IMR-90 (cell line): ENCODE data around the gene SPATA46. TPM values are rescaled to one million over a fixed set of nuclear protein-coding genes. Genes with fewer than 3 reads are reported as not detected.

Experiments
- ATAC-seq: fragments of 200-7000 bp; cut with Tn5 transposase; 2 replicates; pipeline ENCODE4 v1.9.1; 2020; ENCODE audit warnings: low read depth, mild to moderate bottlenecking, moderate library complexity
- BruUV-seq: library from RNA; stranded (reverse); fragments of 400-500 nt; replicated peaks from 2 replicates; lab custom pipeline; 2021; lab: Mats Ljungman, UMichigan
- CTCF ChIA-PET: fragments of 300-600 bp; formaldehyde crosslinking; extraction: SDS; loops from one replicate; lab custom pipeline; 2021; ENCODE audit warnings: antibody characterized with exemption; lab: Yijun Ruan, JAX
- POLR2A ChIA-PET: fragments of 300-600 bp; sonication (Branson Sonifier 250); formaldehyde crosslinking; loops from one replicate; lab custom pipeline; 2022; ENCODE audit warnings: antibody characterized with exemption; ENCODE audit not compliant: unreplicated experiment; lab: Charles Lee
- DNase-seq: peaks from one replicate; pipeline ENCODE4 v3.0.0; 2013
- H2AFZ ChIP-seq: replicated peaks from 2 replicates; pipeline ENCODE3; 2013; ENCODE audit warnings: low read length, mild to moderate bottlenecking; ENCODE audit not compliant: poor library complexity
- H2AK5ac ChIP-seq: 2 replicates; pipeline ENCODE4 v1.6.1; 2013; ENCODE audit warnings: low read depth, low read length, inconsistent platforms
- H2AK9ac ChIP-seq: replicated peaks from 2 replicates; pipeline ENCODE3; 2013; ENCODE audit warnings: mild to moderate bottlenecking, low read depth, low read length, moderate library complexity; ENCODE audit not compliant: poor library complexity
- H2BK120ac ChIP-seq: 2 replicates; pipeline ENCODE4 v1.6.1; 2013; ENCODE audit warnings: low read depth, low read length, inconsistent platforms
- H2BK15ac ChIP-seq: 3 replicates; pipeline ENCODE4 v1.6.1; 2013; ENCODE audit warnings: low read depth, low read length, inconsistent platforms
- H2BK20ac ChIP-seq: 2 replicates; pipeline ENCODE4 v1.6.1; 2013; ENCODE audit warnings: low read depth, mild to moderate bottlenecking, inconsistent platforms, low read length, moderate library complexity
- H2BK5ac ChIP-seq: 2 replicates; pipeline ENCODE4 v1.6.1; 2013; ENCODE audit warnings: mild to moderate bottlenecking, low read depth, low read length, inconsistent platforms; ENCODE audit not compliant: poor library complexity, severe bottlenecking
- H3K14ac ChIP-seq: replicated peaks from 2 replicates; pipeline ENCODE4 v1.6.1; 2013; ENCODE audit warnings: low read depth, low read length, inconsistent platforms
- H3K18ac ChIP-seq: 2 replicates; pipeline ENCODE4 v1.6.1; 2013; ENCODE audit warnings: low read depth, low read length, control low read depth
- H3K23ac ChIP-seq: 2 replicates; pipeline ENCODE4 v1.6.1; 2013; ENCODE audit warnings: low read depth, low read length, inconsistent platforms
- H3K27ac ChIP-seq: 2 replicates; pipeline ENCODE4 v1.5.1; 2013; ENCODE audit warnings: mild to moderate bottlenecking, control low read depth, low read length; ENCODE audit not compliant: insufficient read depth
- H3K27me3 ChIP-seq: 2 replicates; pipeline ENCODE4 v1.6.1; 2013; ENCODE audit warnings: low read length; ENCODE audit not compliant: control insufficient read depth, insufficient read depth
- H3K36me3 ChIP-seq: 2 replicates; pipeline ENCODE4 v1.6.1; 2013; ENCODE audit warnings: low read length, mixed read lengths; ENCODE audit not compliant: control insufficient read depth, insufficient read depth
- H3K4ac ChIP-seq: 2 replicates; pipeline ENCODE4 v1.6.1; 2013; ENCODE audit warnings: low read depth, low read length, inconsistent platforms
- H3K4me1 ChIP-seq: 2 replicates; pipeline ENCODE4 v1.6.1; 2013; ENCODE audit warnings: low read length, mixed read lengths; ENCODE audit not compliant: control insufficient read depth, insufficient read depth
- H3K4me2 ChIP-seq: 2 replicates; pipeline ENCODE4 v1.6.1; 2013; ENCODE audit warnings: low read depth, mild to moderate bottlenecking, control low read depth, low read length, moderate library complexity
- H3K4me3 ChIP-seq: 2 replicates; pipeline ENCODE4 v1.5.1; 2013; ENCODE audit warnings: low read depth, mild to moderate bottlenecking, control low read depth, low read length, moderate library complexity; ENCODE audit not compliant: insufficient read depth
- H3K56ac ChIP-seq: 2 replicates; pipeline ENCODE4 v1.6.1; 2013; ENCODE audit warnings: low read length, inconsistent platforms; ENCODE audit not compliant: insufficient read depth; ENCODE audit errors: extremely low read depth
- H3K79me1 ChIP-seq, 2 experiments: 2 replicates each; pipeline ENCODE4 v1.6.1; 2013; ENCODE audit warnings: low read length in 2 of 2, inconsistent platforms in 1 of 2, low read depth in 1 of 2
- H3K9ac ChIP-seq: 2 replicates; pipeline ENCODE4 v1.6.1; 2013; ENCODE audit warnings: low read depth, low read length, control low read depth
- H3K9me1 ChIP-seq: 2 replicates; pipeline ENCODE4 v1.6.1; 2013; ENCODE audit warnings: low read length, inconsistent platforms; ENCODE audit not compliant: insufficient read depth
- H3K9me3 ChIP-seq: 2 replicates; pipeline ENCODE4 v1.6.1; 2013; ENCODE audit warnings: low read length; ENCODE audit not compliant: control insufficient read depth, insufficient read depth
- H4K20me1 ChIP-seq: 2 replicates; pipeline ENCODE4 v1.6.1; 2013; ENCODE audit warnings: low read length, inconsistent platforms; ENCODE audit not compliant: insufficient read depth
- H4K5ac ChIP-seq: 2 replicates; pipeline ENCODE4 v1.6.1; 2013; ENCODE audit warnings: mild to moderate bottlenecking, low read depth, low read length, control low read depth
- H4K8ac ChIP-seq, 2 experiments: 2 replicates each; pipeline ENCODE4 v1.6.1; 2013; ENCODE audit warnings: low read depth in 2 of 2, low read length in 2 of 2, control low read depth in 1 of 2, inconsistent platforms in 1 of 2
- H4K91ac ChIP-seq: 2 replicates; pipeline ENCODE4 v1.6.1; 2013; ENCODE audit warnings: low read depth, low read length, inconsistent platforms; ENCODE audit not compliant: insufficient read depth
- CEBPB ChIP-seq: IDR thresholded peaks from 2 replicates; pipeline ENCODE4 v1.6.1; 2012; ENCODE audit warnings: low read depth, low read length, improper control_type of control experiment
- CHD1 ChIP-seq: IDR thresholded peaks from 2 replicates; pipeline ENCODE4 v1.6.1; 2012; ENCODE audit warnings: low read depth, low read length, improper control_type of control experiment
- CTCF ChIP-seq: conservative IDR thresholded peaks from 2 replicates; pipeline ENCODE4 v1.5.1; 2012; ENCODE audit warnings: mild to moderate bottlenecking, low read depth, low read length, improper control_type of control experiment
- FOS ChIP-seq: fragments of 150-350 bp; IDR thresholded peaks from 2 replicates; pipeline ENCODE4 v1.6.1; 2016; ENCODE audit warnings: low read depth, low read length
- MAFK ChIP-seq: IDR thresholded peaks from 2 replicates; pipeline ENCODE4 v1.6.1; 2012; ENCODE audit warnings: low read depth, low read length, improper control_type of control experiment
- MAZ ChIP-seq: IDR thresholded peaks from 2 replicates; pipeline ENCODE4 v1.6.1; 2012; ENCODE audit warnings: low read depth, mild to moderate bottlenecking, low read length, improper control_type of control experiment, moderate library complexity, borderline replicate concordance
- MXI1 ChIP-seq: IDR thresholded peaks from 2 replicates; pipeline ENCODE4 v1.6.1; 2012; ENCODE audit warnings: low read depth, mild to moderate bottlenecking, low read length, moderate library complexity, borderline replicate concordance
- NFE2L2 ChIP-seq: fragments of 150-350 bp; IDR thresholded peaks from 2 replicates; pipeline ENCODE4 v1.6.1; 2016; ENCODE audit warnings: low read depth, mild to moderate bottlenecking, low read length
- POLR2A ChIP-seq: IDR thresholded peaks from 2 replicates; pipeline ENCODE4 v1.6.1; 2012; ENCODE audit warnings: mild to moderate bottlenecking, low read depth, low read length
- RAD21 ChIP-seq: IDR thresholded peaks from 2 replicates; pipeline ENCODE4 v1.6.1; 2012; ENCODE audit warnings: low read length, improper control_type of control experiment
- RCOR1 ChIP-seq: IDR thresholded peaks from 2 replicates; pipeline ENCODE4 v1.6.1; 2012; ENCODE audit warnings: mild to moderate bottlenecking, low read length, improper control_type of control experiment; ENCODE audit not compliant: insufficient replicate concordance
- RFX5 ChIP-seq: IDR thresholded peaks from 2 replicates; pipeline ENCODE4 v1.8.0; 2012; ENCODE audit warnings: low read depth, mild to moderate bottlenecking, low read length, moderate library complexity
- SMC3 ChIP-seq: fragments of 150-350 bp; IDR thresholded peaks from 2 replicates; pipeline ENCODE4 v1.6.1; 2016; ENCODE audit warnings: low read depth, mild to moderate bottlenecking, antibody characterized with exemption, low read length, moderate library complexity
- WGBS, 2 experiments: methylation state at CpG; one replicate each; pipeline versions ENCODE4 v1.1.5 to v1.1.7; 2013; ENCODE audit warnings: missing lambda C conversion rate in 2 of 2; ENCODE audit not compliant: insufficient read length in 1 of 2; ENCODE audit errors: extremely low coverage in 2 of 2; 5-methylcytosine and 5-hydroxymethylcytosine counted together
- dilution Hi-C: fragments of 300-500 bp; cut with HindIII; formaldehyde crosslinking; loops from one replicate; pipeline ENCODE4 v1.14.3; 2018; ENCODE audit warnings: low sequenced_read_pairs; ENCODE audit not compliant: unreplicated experiment
- in situ Hi-C: fragments of 300-500 bp; cut with MboI; formaldehyde crosslinking; loops from 3 replicates; pipeline ENCODE4 v1.14.3; 2019; ENCODE audit warnings: low sequenced_read_pairs, inconsistent platforms, mixed read lengths
- intact Hi-C: fragments of 100-400 bp; cut with micrococcal nuclease; formaldehyde crosslinking; loops from 2 replicates; pipeline ENCODE4 v1.10.0; 2022
- polyA plus RNA-seq, 3 experiments: library from polyadenylated mRNA; depleted of rRNA; stranded (reverse); fragments of >200 nt; gene quantifications; 2 replicates each; pipeline ENCODE4 v1.2.3, GENCODE V29; 2012; ENCODE audit warnings: low replicate concordance in 1 of 3
- total RNA-seq: library from RNA; depleted of rRNA; stranded (reverse); fragments of >200 nt; gene quantifications from 2 replicates; pipeline ENCODE4 v1.2.3, GENCODE V29; 2012
- TF ChIP-seq, protein P1 (sequence below): fragments of 150-350 bp; IDR thresholded peaks from 2 replicates; pipeline ENCODE4 v1.6.1; 2017; ENCODE audit warnings: mild to moderate bottlenecking, antibody characterized with exemption, low read length, low read depth

Gene SPATA46
- total and polyA plus RNA-seq, 2 of the 4 experiments (the other 2 are of a cell fraction) = not detected

GRCh38 chr1:162421258-162422164, 44.9 kb upstream of the SPATA46 start (continued):
- TF ChIP-seq NFE2L2 = no peak

- CTCF ChIA-PET = no interaction called here
- no peak for TF ChIP-seq CHD1
- no peak for TF ChIP-seq RFX5
- no peak for TF ChIP-seq CTCF
- no peak for TF ChIP-seq MAFK
- TF ChIP-seq POLR2A = no peak
- TF ChIP-seq NFE2L2 = no peak
- TF ChIP-seq, protein P1, sequence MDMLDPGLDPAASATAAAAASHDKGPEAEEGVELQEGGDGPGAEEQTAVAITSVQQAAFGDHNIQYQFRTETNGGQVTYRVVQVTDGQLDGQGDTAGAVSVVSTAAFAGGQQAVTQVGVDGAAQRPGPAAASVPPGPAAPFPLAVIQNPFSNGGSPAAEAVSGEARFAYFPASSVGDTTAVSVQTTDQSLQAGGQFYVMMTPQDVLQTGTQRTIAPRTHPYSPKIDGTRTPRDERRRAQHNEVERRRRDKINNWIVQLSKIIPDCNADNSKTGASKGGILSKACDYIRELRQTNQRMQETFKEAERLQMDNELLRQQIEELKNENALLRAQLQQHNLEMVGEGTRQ = no peak
- no peak for TF ChIP-seq SMC3
- no peak for TF ChIP-seq MXI1
- no peak for TF ChIP-seq RAD21
- TF ChIP-seq MAZ = no peak
- TF ChIP-seq CEBPB = no peak
- TF ChIP-seq FOS = no peak
- TF ChIP-seq RCOR1 = no peak
Observed at GRCh38 chr1:162420120-162420519, 43.5 kb upstream of the SPATA46 start.

More at GRCh38 chr1:162420120-162420519, 43.5 kb upstream of the SPATA46 start:
- Histone ChIP-seq H4K91ac (no peak overlapping the region), H3K27ac (no peak overlapping the region), H2AK5ac (no peak overlapping the region), H3K4me2 (no peak overlapping the region), H2AK9ac (no peak overlapping the region), H3K18ac (no peak overlapping the region), H3K9ac (no peak overlapping the region), H2BK5ac (no peak overlapping the region), H2BK15ac (no peak overlapping the region), H2AFZ (no peak overlapping the region), H3K14ac (no peak overlapping the region), H3K4ac (no peak overlapping the region), H3K9me1 (no peaks in the 10 kb centered on the region; the same call in 1 of the 2 replicates), H3K4me1 (no peaks in the 10 kb centered on the region; the same call in 1 of the 2 replicates), H3K4me3 (no peak overlapping the region), H3K23ac (no peak overlapping the region), H3K27me3 (no peaks in the 10 kb centered on the region), H3K79me1 (no peaks in the 10 kb centered on the region), H3K36me3 (no peaks in the 10 kb centered on the region), H4K20me1 (no peaks in the 10 kb centered on the region), H4K5ac (no peak overlapping the region), H4K8ac (no peak overlapping the region), H3K9me3 (no peaks in the 10 kb centered on the region), H2BK120ac (no peak overlapping the region), H2BK20ac (no peak overlapping the region), H3K56ac (no peak overlapping the region)
- POLR2A ChIA-PET = no interaction called here
- no TSS peak for BruUV-seq
- in situ Hi-C loops (no loop called here), intact Hi-C loops (no loop called here), dilution Hi-C loops (no loop called here)
- ATAC-seq = no peak
- no peak for DNase-seq
- 80% methylated on average over 1 of the region's 3 CpGs; no CpG with 5 or more reads in 1 of the 2 experiments for WGBS, 2 experiments
